Gastroesophageal sphincter (tissue), 4 donors: ENCODE measurements around the gene TICAM1. TPM values are rescaled to one million over a fixed set of nuclear protein-coding genes. Genes with fewer than 3 reads are reported as not detected.
A peak's percentile ranks its signal among the peaks of the same experiment; 100 is the strongest.
"Not testable (repeated sequence)": the region's sequence is repeated elsewhere in the genome, so short reads cannot be mapped to it uniquely, and the experiment has no call there.

Experiments
- ATAC-seq: fragments of 150-250 bp; one replicate; pipeline ENCODE4 v1.9.1; 2016; ENCODE audit warnings: mild to moderate bottlenecking, moderate library complexity
- H3K27ac ChIP-seq, 4 donors: fragments of 200-600 bp; sonication (generic) in 3 of 4; 1 replicate in 3 of 4; 2 replicates in 1 of 4; pipeline ENCODE4 v1.5.1; 2016 to 2019
- H3K27me3 ChIP-seq: fragments of 200-600 bp; sonication (generic); one replicate; pipeline ENCODE4 v1.5.1; 2019
- H3K36me3 ChIP-seq, 2 donors: fragments of 200-600 bp; sonication (generic); one replicate each; pipeline ENCODE4 v1.5.1; 2019; ENCODE audit warnings: control low read depth in 1 of 2
- H3K4me1 ChIP-seq, 3 donors: fragments of 200-600 bp; sonication (generic); 1 replicate in 2 of 3; 2 replicates in 1 of 3; pipeline ENCODE4 v1.5.1; 2016 to 2019; ENCODE audit warnings: control low read depth in 2 of 3
- H3K4me3 ChIP-seq, 2 donors: fragments of 200-600 bp; sonication (generic); one replicate each; pipeline ENCODE4 v1.5.1; 2019; ENCODE audit warnings: mild to moderate bottlenecking in 1 of 2, moderate library complexity in 1 of 2
- H3K9me3 ChIP-seq, 3 donors: fragments of 200-600 bp; sonication (generic); one replicate each; pipeline ENCODE4 v1.5.1; 2017 to 2019; ENCODE audit warnings: control low read depth in 2 of 3
- CTCF ChIP-seq, 4 experiments: fragments of 200-600 bp in 2 of 4; fragments of 450-650 bp in 2 of 4; sonication (generic) in 1 of 4; IDR thresholded peaks; one replicate each; pipeline ENCODE4 v1.5.1; 2017 to 2019; ENCODE audit warnings: antibody characterized with exemption in 4 of 4, mild to moderate bottlenecking in 2 of 4, moderate library complexity in 2 of 4
- EP300 ChIP-seq: sonication (generic); formaldehyde crosslinking; IDR thresholded peaks from one replicate; pipeline ENCODE4 v1.6.1; 2017; ENCODE audit warnings: antibody characterized with exemption, mild to moderate bottlenecking
- POLR2A ChIP-seq, 2 donors: fragments of 450-650 bp; IDR thresholded peaks; one replicate each; pipeline ENCODE4 v1.6.1; 2017; ENCODE audit warnings: antibody characterized with exemption in 2 of 2, mild to moderate bottlenecking in 2 of 2, moderate library complexity in 1 of 2
- POLR2AphosphoS5 ChIP-seq: sonication (generic); formaldehyde crosslinking; IDR thresholded peaks from one replicate; pipeline ENCODE4 v1.6.1; 2017; ENCODE audit warnings: antibody characterized with exemption
- WGBS, 2 donors: methylation state at CpG; one replicate each; pipeline ENCODE4 v1.1.5; 2018; ENCODE audit warnings: low coverage in 1 of 2; 5-methylcytosine and 5-hydroxymethylcytosine counted together
- total RNA-seq, 4 donors: library from RNA; depleted of rRNA; stranded (reverse); fragments of >200 nt; gene quantifications; one replicate each; pipeline ENCODE4 v1.1.0, GENCODE V29; 2016

TICAM1 gene
- total RNA-seq, 4 donors from 2014 or later, result 3.6 to 7.9 (median 5.1) TPM

GRCh38 chr19:4851551-4852290 is 20.2 kb upstream of the TICAM1 start:
- H3K9me3 ChIP-seq, result no peaks in the 10 kb centered on the region
- no peaks in the 10 kb centered on the region for H3K4me1 ChIP-seq
- TF ChIP-seq POLR2AphosphoS5, result no peak
- TF ChIP-seq CTCF (IDR thresholded peaks at IDR 0.05), result peak in 3 of 4 experiments; percentile 85 to 92 (median 88)
- peak; percentile 78 for ATAC-seq
- no peak overlapping the region for H3K4me3 ChIP-seq
- H3K27me3 ChIP-seq, result no peaks in the 10 kb centered on the region
- H3K36me3 ChIP-seq, result peaks cover 0 to 97% of the 10 kb centered on the region in 2 donors
- WGBS, 2 donors, result 54 to 60% methylated on average over 6 to 18 of the region's 42 CpGs
- no peak overlapping the region for H3K27ac ChIP-seq

GRCh38 chr19:4849019-4849418 is 17.5 kb upstream of the TICAM1 start:
- no peaks in the 10 kb centered on the region for H3K27me3 ChIP-seq
- H3K27ac ChIP-seq, result no peak overlapping the region
- TF ChIP-seq CTCF (IDR thresholded peaks at IDR 0.05), result no peak
- no peak for TF ChIP-seq EP300
- no peak for TF ChIP-seq POLR2A (IDR thresholded peaks at IDR 0.05)
- no peak for TF ChIP-seq POLR2AphosphoS5
- H3K9me3 ChIP-seq, result no peaks in the 10 kb centered on the region
- no peak for ATAC-seq
- no peaks in the 10 kb centered on the region for H3K4me1 ChIP-seq
- no peak overlapping the region for H3K4me3 ChIP-seq
- H3K36me3 ChIP-seq, result peaks cover 0 to 95% of the 10 kb centered on the region in 2 donors
- WGBS, 2 donors, result 93 to 96% methylated on average over 7 of the region's 7 CpGs

- Histone ChIP-seq H3K36me3 (peaks cover 0 to 95% of the 10 kb centered on the region in 2 donors), H3K4me1 (no peaks in the 10 kb centered on the region), H3K4me3 (no peak overlapping the region), H3K27me3 (no peaks in the 10 kb centered on the region), H3K27ac (no peak overlapping the region), H3K9me3 (no peaks in the 10 kb centered on the region)
- ATAC-seq, result no peak
- TF ChIP-seq EP300, result no peak
- no peak for TF ChIP-seq POLR2A (IDR thresholded peaks at IDR 0.05)
- no peak for TF ChIP-seq POLR2AphosphoS5
- TF ChIP-seq CTCF (IDR thresholded peaks at IDR 0.05), result no peak
- WGBS, 2 donors, result no CpG with 5 or more reads among the region's 23 CpGs
Measured at GRCh38 chr19:4847190-4847973, 15.9 kb upstream of the TICAM1 start.

GRCh38 chr19:4845975-4846374 is 14.5 kb upstream of the TICAM1 start:
- not testable (repeated sequence) for ATAC-seq, H3K4me1 ChIP-seq, H3K4me3 ChIP-seq, H3K27me3 ChIP-seq, H3K9me3 ChIP-seq
- peaks cover 0 to 93% of the 10 kb centered on the region in 2 donors for H3K36me3 ChIP-seq
- 43% methylated on average over 7 of the region's 9 CpGs; no CpG with 5 or more reads in 1 of the 2 donors for WGBS, 2 donors
- peak overlapping the region in 2 of 4 donors; percentile 56 to 67 for H3K27ac ChIP-seq

GRCh38 chr19:4844348-4845179 is 13.1 kb upstream of the TICAM1 start:
- Histone ChIP-seq H3K4me3 (no peak overlapping the region), H3K27me3 (no peaks in the 10 kb centered on the region), H3K36me3 (peaks cover 0 to 93% of the 10 kb centered on the region in 2 donors), H3K9me3 (no peaks in the 10 kb centered on the region), H3K27ac (peak overlapping the region in 3 of 4 donors; percentile 56 to 65 (median 61)), H3K4me1 (no peaks in the 10 kb centered on the region)
- TF ChIP-seq POLR2AphosphoS5 (peak; percentile 38), POLR2A (IDR thresholded peaks at IDR 0.05) (no peak)
- WGBS, 2 donors, result 61 to 83% methylated on average over 1 to 3 of the region's 10 CpGs
- ATAC-seq, result peak; percentile 78
